Activated T-helper 1 cell treated with anti-CD3 and anti-CD28 coated beads, Interleukin-12 subunit alpha, Interleukin-12 subunit beta, Interleukin-2, Interleukin-4 antibody, amounts not matched to agents 30 ng/mL and 10 ng/mL and 1 ng/mL, durations not matched to agents 14 hours and 24 hours and 36 hours (primary cell): Measurements from ENCODE around the gene TRMU. TPM values are rescaled to one million over a fixed set of nuclear protein-coding genes. Genes with fewer than 3 reads are reported as not detected.
"Not testable (repeated sequence)": the region's sequence is repeated elsewhere in the genome, so short reads cannot be mapped to it uniquely, and the experiment has no call there.

Experiments
- DNase-seq: peaks from one replicate; pipeline ENCODE4 v3.0.0; 2021; ENCODE audit warnings: low spot score
- H3K27ac Mint-ChIP-seq: one replicate; pipeline ENCODE4 v1.8.0; 2021; ENCODE audit warnings: mild to moderate bottlenecking, mixed read lengths
- H3K27me3 Mint-ChIP-seq: one replicate; pipeline ENCODE4 v1.8.0; 2022; ENCODE audit warnings: mild to moderate bottlenecking, moderate library complexity, mixed read lengths; ENCODE audit not compliant: insufficient read depth
- H3K36me3 Mint-ChIP-seq: one replicate; pipeline ENCODE4 v1.8.0; 2021; ENCODE audit warnings: low read depth, mixed read lengths
- H3K4me1 Mint-ChIP-seq: one replicate; pipeline ENCODE4 v1.8.0; 2021; ENCODE audit warnings: low read depth, mixed read lengths
- H3K4me3 Mint-ChIP-seq: one replicate; pipeline ENCODE4 v1.8.0; 2021; ENCODE audit warnings: mild to moderate bottlenecking, moderate library complexity, mixed read lengths
- H3K9me3 Mint-ChIP-seq: one replicate; pipeline ENCODE4 v1.8.0; 2021; ENCODE audit warnings: mixed read lengths
- intact Hi-C: fragments of 100-400 bp; cut with micrococcal nuclease; formaldehyde crosslinking; loops from one replicate; pipeline ENCODE4 v1.15.1; 2024
- total RNA-seq: library from RNA; stranded (reverse); gene quantifications from 2 replicates; pipeline ENCODE4 v1.2.3, GENCODE V29; 2022

The TRMU gene
- total RNA-seq, 1 donor from 2014 or later = 85.5 TPM

GRCh38 chr22:46399251-46400024, 63.9 kb downstream of the TRMU start:
- no peaks in the 10 kb centered on the region for H3K36me3 Mint-ChIP-seq
- H3K9me3 Mint-ChIP-seq = no peaks in the 10 kb centered on the region
- no peaks in the 10 kb centered on the region for H3K4me1 Mint-ChIP-seq
- no peak overlapping the region for H3K4me3 Mint-ChIP-seq
- peaks cover 5% of the 10 kb centered on the region for H3K27me3 Mint-ChIP-seq
- intact Hi-C loops = no loop called here
- DNase-seq = no peak
- H3K27ac Mint-ChIP-seq = no peak overlapping the region

- Mint-ChIP-seq H3K4me1 (no peaks in the 10 kb centered on the region), H3K27ac (no peak overlapping the region), H3K36me3 (no peaks in the 10 kb centered on the region), H3K4me3 (no peak overlapping the region), H3K27me3 (peaks cover 5% of the 10 kb centered on the region), H3K9me3 (no peaks in the 10 kb centered on the region)
- DNase-seq = no peak
- intact Hi-C loops = no loop called here
Measured at GRCh38 chr22:46401370-46401769, 65.9 kb downstream of the TRMU start.

- no peaks in the 10 kb centered on the region for H3K4me1 Mint-ChIP-seq
- H3K9me3 Mint-ChIP-seq = no peaks in the 10 kb centered on the region
- intact Hi-C loops = no loop called here
- H3K36me3 Mint-ChIP-seq = no peaks in the 10 kb centered on the region
- DNase-seq = no peak
- H3K27me3 Mint-ChIP-seq = peaks cover 5% of the 10 kb centered on the region
- no peak overlapping the region for H3K4me3 Mint-ChIP-seq
- H3K27ac Mint-ChIP-seq = no peak overlapping the region
Measured at GRCh38 chr22:46402505-46402904, 67.0 kb downstream of the TRMU start.

GRCh38 chr22:46403880-46404279, 68.4 kb downstream of the TRMU start:
- H3K4me3 Mint-ChIP-seq, intact Hi-C loops, H3K9me3 Mint-ChIP-seq, H3K4me1 Mint-ChIP-seq, DNase-seq, H3K27ac Mint-ChIP-seq, H3K27me3 Mint-ChIP-seq, H3K36me3 Mint-ChIP-seq: not testable (repeated sequence)

GRCh38 chr22:46405901-46406300, 70.4 kb downstream of the TRMU start:
- intact Hi-C loops = no loop called here
- H3K4me3 Mint-ChIP-seq = no peak overlapping the region
- no peaks in the 10 kb centered on the region for H3K36me3 Mint-ChIP-seq
- H3K4me1 Mint-ChIP-seq = no peaks in the 10 kb centered on the region
- H3K27ac Mint-ChIP-seq = no peak overlapping the region
- no peaks in the 10 kb centered on the region for H3K9me3 Mint-ChIP-seq
- DNase-seq = no peak
- H3K27me3 Mint-ChIP-seq = peaks cover 5% of the 10 kb centered on the region

GRCh38 chr22:46406349-46406748, 70.8 kb downstream of the TRMU start:
- Mint-ChIP-seq H3K27me3 (peaks cover 5% of the 10 kb centered on the region), H3K36me3 (no peaks in the 10 kb centered on the region), H3K4me1 (no peaks in the 10 kb centered on the region), H3K4me3 (no peak overlapping the region), H3K27ac (no peak overlapping the region), H3K9me3 (no peaks in the 10 kb centered on the region)
- no peak for DNase-seq
- intact Hi-C loops = no loop called here

- Mint-ChIP-seq H3K9me3 (no peaks in the 10 kb centered on the region), H3K4me1 (no peaks in the 10 kb centered on the region), H3K4me3 (no peak overlapping the region), H3K27me3 (peaks cover 5% of the 10 kb centered on the region), H3K27ac (no peak overlapping the region), H3K36me3 (no peaks in the 10 kb centered on the region)
- intact Hi-C loops = no loop called here
- no peak for DNase-seq
Measured at GRCh38 chr22:46406791-46407190, 71.3 kb downstream of the TRMU start.

Other genes starting within 250 kb of the TRMU start
- 11.6 and 14.3 TPM in 2 replicates for gene PPARA, start 185.2 kb upstream of the TRMU start, total RNA-seq
- 9.5 and 14.2 TPM in 2 replicates for gene CDPF1, start 85.4 kb upstream of the TRMU start, total RNA-seq
- 0.03 TPM in 1 of 2 replicates, not detected in the other for gene PKDREJ, start 72.4 kb upstream of the TRMU start, total RNA-seq
- gene TTC38, start 67.7 kb upstream of the TRMU start, total RNA-seq = 23.0 and 30.2 TPM in 2 replicates
- gene GTSE1, start 38.8 kb upstream of the TRMU start, total RNA-seq = 39.0 and 39.9 TPM in 2 replicates
- gene CELSR1, start 201.9 kb downstream of the TRMU start, total RNA-seq = 0.39 and 0.44 TPM in 2 replicates